Measurements from ENCODE around the gene WDR93. TPM values are rescaled to one million over a fixed set of nuclear protein-coding genes. Genes with fewer than 3 reads are reported as not detected.

WDR93 gene
- total RNA-seq, 1 experiment from 2014 or later: not detected

DNA sequence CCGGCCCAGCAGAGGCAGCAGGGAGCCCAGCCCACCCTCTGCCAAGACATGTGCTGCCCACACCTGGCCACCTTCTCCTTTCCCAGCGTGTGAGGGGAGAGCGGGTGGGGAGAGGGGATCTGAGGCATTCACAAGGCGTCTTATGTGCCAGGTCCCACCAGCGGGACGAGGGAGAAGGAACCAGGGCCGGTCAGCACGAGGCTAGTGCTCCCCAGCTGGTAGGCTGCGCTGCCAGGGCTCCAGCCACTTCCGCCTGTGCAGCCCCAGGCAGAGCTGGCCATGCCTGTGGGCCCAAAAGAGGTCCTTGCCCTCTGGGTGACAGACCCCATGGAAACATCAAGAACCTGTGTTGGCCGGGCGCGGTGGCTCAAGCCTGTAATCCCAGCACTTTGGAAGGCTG lies 54.5 kb downstream of the WDR93 start:
- H3K4me1 ChIP-seq: no peaks in the 10 kb centered on the region
- H3K27me3 ChIP-seq: peaks cover 6% of the 10 kb centered on the region; the same call in 1 of the 2 replicates
- H3K27ac ChIP-seq: no peak overlapping the region
- DNase-seq: no peak
- no peaks in the 10 kb centered on the region for H3K9me3 ChIP-seq (replicated peaks)
- no peaks in the 10 kb centered on the region for H3K36me3 ChIP-seq
- no peak overlapping the region for H3K4me3 ChIP-seq

DNA sequence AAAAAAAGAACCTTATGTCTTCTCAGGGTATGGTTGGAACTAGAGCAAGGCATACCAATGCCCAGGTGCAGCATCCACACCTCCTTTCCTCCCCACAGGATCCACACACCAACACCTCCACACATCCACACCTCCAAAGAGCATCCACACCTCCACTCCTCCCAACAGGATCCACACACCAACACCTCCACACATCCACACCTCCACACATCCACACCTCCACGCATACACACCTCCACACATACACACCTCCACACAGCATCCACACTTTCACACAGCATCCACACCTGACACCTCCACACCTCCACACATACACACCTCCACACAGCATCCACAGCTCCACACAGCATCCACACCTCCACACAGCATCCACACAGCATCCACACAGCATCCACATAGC lies 55.2 kb downstream of the WDR93 start:
- Histone ChIP-seq H3K4me3 (no peak overlapping the region), H3K27me3 (peaks cover 6% of the 10 kb centered on the region; the same call in 1 of the 2 replicates), H3K4me1 (no peaks in the 10 kb centered on the region), H3K27ac (no peak overlapping the region), H3K36me3 (no peaks in the 10 kb centered on the region), H3K9me3 (replicated peaks) (no peaks in the 10 kb centered on the region)
- no peak for DNase-seq

DNA sequence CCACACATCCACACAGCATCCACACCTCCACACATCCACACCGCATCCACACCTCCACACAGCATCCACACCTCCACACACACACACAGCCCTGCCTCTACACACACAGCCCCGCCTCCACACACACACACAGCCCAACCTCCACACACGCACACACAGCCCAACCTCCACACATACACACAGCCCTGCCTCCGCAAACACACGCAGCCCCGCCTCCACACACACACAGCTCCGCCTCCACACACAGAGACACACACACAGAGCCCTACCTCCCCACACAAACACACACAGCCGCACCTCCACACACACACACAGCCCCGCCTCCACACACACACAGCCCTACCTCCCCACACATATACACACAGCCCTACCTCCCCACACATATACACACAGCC lies 55.8 kb downstream of the WDR93 start:
- Histone ChIP-seq H3K9me3 (replicated peaks) (no peaks in the 10 kb centered on the region), H3K4me3 (no peak overlapping the region), H3K36me3 (no peaks in the 10 kb centered on the region), H3K27ac (no peak overlapping the region), H3K4me1 (no peaks in the 10 kb centered on the region), H3K27me3 (peaks cover 6% of the 10 kb centered on the region; the same call in 1 of the 2 replicates)
- no peak for DNase-seq

DNA sequence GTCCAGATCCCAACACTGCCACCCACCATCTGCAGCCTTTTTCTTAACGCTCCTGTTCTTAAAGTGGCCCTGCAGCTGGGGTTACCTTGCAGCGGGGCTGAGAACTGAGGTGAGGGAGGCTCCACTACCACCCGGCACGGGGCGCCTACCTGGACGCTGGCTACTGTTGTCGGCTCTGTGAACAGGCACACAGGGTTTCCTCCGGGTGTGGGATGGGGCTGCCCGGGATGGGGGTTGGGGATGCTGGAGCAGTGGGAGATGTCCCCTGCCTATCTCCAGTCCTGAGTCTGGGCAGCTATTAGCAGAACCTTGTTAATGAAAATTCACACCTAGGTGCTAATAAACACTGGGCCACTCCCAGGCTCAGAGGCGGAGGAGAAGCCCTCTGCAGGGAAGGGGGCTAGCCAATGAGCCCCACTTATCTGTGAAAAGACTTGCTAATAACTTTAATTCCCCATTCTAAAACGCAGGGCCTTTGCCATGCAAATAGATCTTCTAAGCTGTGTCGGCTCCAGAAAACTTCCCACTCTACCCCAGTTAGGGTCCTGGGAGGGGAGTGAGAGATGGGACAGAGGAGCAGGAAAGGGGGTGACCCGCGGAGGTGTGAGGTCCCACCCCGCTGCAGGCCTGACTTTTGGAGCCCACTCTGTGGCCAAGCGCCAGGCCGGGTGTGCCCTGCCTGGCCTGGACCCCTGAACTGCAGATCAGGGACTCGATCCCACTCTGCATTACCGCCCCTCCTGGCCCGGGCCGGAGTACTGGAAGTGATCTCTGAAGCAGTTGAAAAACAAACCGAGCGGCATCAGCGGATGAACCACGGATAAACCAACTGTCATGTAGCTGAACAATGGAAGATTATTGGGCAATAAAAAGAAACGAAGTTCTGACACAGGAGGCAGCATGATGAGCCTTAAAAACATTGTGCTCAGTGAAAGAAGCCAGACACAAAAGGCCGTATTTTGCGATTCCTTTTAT lies 57.4 kb downstream of the WDR93 start:
- Histone ChIP-seq H3K27me3 (peaks cover 12% of the 10 kb centered on the region; the same call in 1 of the 2 replicates), H3K4me1 (no peaks in the 10 kb centered on the region), H3K27ac (no peak overlapping the region), H3K36me3 (no peaks in the 10 kb centered on the region), H3K9me3 (replicated peaks) (no peaks in the 10 kb centered on the region), H3K4me3 (no peak overlapping the region)
- DNase-seq: no peak

DNA sequence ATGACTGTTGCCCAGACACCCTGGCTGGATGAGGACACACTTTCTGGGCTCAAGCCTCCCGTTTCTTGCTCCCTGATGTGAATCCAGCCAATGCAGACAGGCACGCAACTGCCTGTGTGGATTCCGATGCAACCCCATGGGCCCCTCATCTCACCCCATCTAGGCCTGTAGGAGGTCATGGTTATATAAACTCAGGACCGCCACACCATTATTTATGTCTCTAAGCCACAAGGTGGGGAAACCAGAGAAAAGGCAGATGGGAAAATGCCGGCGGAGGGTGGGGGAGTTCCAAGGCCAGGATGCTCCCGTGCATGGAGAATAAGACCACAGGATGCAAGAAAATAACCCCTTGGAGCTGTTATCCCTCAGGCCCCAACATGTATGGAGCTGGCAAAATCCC lies 58.4 kb downstream of the WDR93 start:
- DNase-seq: no peak
- Histone ChIP-seq H3K36me3 (no peaks in the 10 kb centered on the region), H3K27ac (no peak overlapping the region), H3K9me3 (replicated peaks) (no peaks in the 10 kb centered on the region), H3K4me3 (no peak overlapping the region), H3K4me1 (no peaks in the 10 kb centered on the region), H3K27me3 (peaks cover 12% of the 10 kb centered on the region; the same call in 1 of the 2 replicates)

DNA sequence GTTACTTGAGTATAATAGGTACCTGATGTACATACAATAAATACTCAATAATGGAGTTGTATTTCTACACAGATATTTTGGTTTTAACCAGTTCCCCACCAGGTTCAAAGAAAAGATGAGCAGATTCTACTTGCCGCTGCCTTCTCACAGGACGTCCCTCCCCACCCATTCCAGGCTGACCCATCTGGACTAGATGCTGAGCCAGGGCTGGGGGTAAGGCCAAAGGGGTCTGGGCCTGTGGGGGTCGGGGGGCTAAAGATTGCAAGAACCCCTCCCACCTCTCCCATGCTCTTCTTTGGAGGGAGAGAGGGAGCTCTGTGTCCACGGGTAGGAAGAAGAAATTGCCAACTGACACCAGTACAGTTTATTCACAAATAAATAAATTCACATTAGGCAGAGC lies 58.9 kb downstream of the WDR93 start:
- Histone ChIP-seq H3K27ac (no peak overlapping the region), H3K36me3 (no peaks in the 10 kb centered on the region), H3K4me1 (no peaks in the 10 kb centered on the region), H3K9me3 (replicated peaks) (no peaks in the 10 kb centered on the region), H3K27me3 (0 out of 2 replicates have a peak, but pooled peaks cover 10% of the 10 kb centered on the region), H3K4me3 (no peak overlapping the region)
- DNase-seq: no peak

DNA sequence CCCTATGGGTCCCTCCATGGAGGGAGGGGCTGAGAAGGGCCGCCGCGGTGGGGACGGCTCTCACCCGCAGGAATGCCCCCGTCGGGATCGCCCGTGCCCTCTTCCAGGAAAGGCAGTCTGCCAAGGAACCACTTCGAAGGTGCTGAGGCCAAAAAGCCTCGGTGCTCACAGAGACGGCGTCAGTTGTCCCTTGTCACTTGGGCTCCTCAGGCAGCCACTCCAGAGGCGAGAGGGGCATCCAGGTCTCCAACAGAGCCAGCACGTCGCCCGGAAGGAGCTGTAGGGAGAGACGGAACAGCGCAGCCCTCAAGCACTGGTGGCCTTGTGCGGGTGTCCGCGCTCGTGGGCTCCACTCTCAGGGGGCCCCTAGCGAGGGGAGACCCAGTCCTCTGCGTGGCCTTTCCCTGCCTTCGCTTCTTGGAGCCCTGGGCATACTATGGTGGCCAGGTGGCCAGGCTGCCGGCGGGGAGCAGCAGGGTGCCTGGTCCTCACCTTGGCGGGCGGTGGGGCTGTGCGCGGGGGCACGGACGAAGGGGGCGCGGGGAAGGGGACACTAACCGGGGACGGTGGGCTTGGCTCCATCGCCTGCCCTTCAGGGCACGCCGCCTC lies 59.4 kb downstream of the WDR93 start:
- Histone ChIP-seq H3K4me3 (peak overlapping the region; percentile 78; the same call in 1 of the 2 replicates), H3K36me3 (no peaks in the 10 kb centered on the region), H3K9me3 (replicated peaks) (no peaks in the 10 kb centered on the region), H3K27me3 (0 out of 2 replicates have a peak, but pooled peaks cover 6% of the 10 kb centered on the region), H3K27ac (no peak overlapping the region), H3K4me1 (no peaks in the 10 kb centered on the region)
- no peak for DNase-seq

DNA sequence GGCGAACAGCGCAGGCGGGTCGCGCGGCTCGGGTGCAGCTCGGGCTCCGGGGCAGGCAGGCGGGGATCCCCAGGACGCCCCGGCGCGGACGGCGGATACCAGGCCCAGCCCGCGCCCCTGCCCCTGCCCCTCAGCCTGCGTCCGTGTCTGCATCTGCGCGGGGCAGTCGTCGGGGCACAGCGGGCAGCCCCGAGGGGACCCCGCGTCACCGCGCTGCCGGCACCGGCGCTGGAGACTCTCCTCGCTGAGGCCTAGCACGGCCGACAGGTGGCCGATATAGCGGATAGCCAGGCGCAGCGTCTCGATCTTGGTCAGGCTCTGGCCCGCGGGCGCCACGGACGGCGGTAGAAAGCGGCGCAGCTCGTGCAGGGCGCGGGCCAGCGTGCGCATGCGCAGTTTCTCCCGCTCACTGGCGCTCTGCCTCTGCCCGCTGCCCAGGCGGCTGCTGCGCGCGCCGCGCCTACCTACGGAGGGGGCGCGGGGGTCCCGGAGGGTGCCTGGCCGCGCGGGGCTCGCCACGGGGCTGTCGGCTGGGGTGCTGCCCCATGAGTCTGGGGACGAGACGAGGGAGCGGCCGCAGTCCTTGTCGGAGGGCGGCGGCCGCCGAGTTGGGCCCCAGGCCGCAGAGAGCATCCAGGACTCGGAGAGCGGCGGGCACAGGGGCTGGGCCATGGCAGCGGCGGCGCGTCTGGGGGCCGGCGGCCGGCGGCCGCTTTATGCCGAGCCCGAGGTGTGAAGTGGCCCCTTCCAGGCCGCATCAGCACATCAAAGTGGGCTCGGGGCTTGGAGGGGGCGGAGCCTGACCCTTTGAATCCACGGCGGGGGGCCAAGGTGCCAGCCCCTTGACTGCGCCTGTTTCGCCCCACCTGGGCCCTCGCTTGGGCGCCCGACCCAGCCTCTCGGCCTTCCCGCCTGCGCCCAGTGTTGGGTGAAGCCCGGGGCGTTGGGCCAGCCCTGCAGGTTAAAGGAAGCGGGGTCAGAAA lies 60.2 kb downstream of the WDR93 start, which contains the start of gene MESP1:
Gene MESP1 (minus strand): TSS at position 690 of the 983 bp plus-strand sequence. CDS start 18 bp downstream, at position 672.
- Histone ChIP-seq H3K4me1 (no peaks in the 10 kb centered on the region), H3K27ac (no peak within 1 kb of the TSS; the same call in 1 of the 2 replicates), H3K9me3 (replicated peaks) (no peaks in the 10 kb centered on the region), H3K4me3 (peak within 1 kb of the TSS; percentile 78), H3K36me3 (no peaks in the 10 kb centered on the region), H3K27me3 (0 out of 2 replicates have a peak, but pooled peaks cover 6% of the 10 kb centered on the region)
- peak; percentile 91 to 93 for DNase-seq

DNA sequence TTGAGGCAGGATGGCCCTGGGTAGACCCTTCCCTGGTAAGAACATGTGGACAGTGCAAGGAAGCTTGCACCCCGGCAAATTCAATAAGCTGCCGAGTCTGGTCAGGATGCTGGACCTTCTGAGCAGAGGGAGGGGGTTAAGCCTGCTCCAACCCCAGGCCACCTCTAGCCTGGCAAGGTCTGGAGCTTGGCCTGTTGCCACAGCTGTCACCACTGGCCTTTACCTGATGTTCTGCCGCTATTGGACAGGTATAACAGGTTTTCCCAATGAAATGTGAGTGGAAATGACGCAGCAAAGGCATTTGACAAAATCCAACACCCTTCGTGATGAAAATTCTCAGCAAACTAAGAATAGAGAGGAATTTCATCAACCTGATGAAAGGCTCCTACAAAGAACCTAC lies 61.1 kb downstream of the WDR93 start:
- no peak overlapping the region for H3K27ac ChIP-seq
- H3K4me3 ChIP-seq: no peak overlapping the region
- H3K4me1 ChIP-seq: no peaks in the 10 kb centered on the region
- 0 out of 2 replicates have a peak, but pooled peaks cover 6% of the 10 kb centered on the region for H3K27me3 ChIP-seq
- no peak for DNase-seq
- no peaks in the 10 kb centered on the region for H3K36me3 ChIP-seq
- H3K9me3 ChIP-seq (replicated peaks): no peaks in the 10 kb centered on the region

DNA sequence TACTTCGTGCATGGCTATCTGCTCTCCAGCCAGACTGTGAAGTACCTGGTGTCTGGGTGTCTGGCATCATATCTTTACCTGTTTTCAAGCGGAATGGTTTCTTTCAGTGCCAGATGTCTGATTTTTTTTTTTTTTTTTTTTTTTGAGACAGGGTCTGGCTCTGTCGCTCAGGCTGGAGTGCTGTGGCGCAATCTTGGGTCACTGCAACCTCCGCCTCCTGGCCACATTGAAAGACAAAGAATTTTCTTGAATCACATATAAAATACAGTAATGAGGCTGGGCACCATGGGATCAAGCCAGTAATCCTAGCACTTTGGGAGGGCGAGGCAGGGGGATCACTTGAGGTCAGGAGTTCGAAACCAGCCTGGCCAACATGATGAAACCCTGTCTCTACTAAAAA lies 63.2 kb downstream of the WDR93 start:
- no peak overlapping the region for H3K4me3 ChIP-seq
- H3K36me3 ChIP-seq: no peaks in the 10 kb centered on the region
- H3K9me3 ChIP-seq (replicated peaks): no peaks in the 10 kb centered on the region
- no peak overlapping the region for H3K27ac ChIP-seq
- H3K4me1 ChIP-seq: no peaks in the 10 kb centered on the region
- H3K27me3 ChIP-seq: 0 out of 2 replicates have a peak, but pooled peaks cover 6% of the 10 kb centered on the region
- DNase-seq: no peak

DNA sequence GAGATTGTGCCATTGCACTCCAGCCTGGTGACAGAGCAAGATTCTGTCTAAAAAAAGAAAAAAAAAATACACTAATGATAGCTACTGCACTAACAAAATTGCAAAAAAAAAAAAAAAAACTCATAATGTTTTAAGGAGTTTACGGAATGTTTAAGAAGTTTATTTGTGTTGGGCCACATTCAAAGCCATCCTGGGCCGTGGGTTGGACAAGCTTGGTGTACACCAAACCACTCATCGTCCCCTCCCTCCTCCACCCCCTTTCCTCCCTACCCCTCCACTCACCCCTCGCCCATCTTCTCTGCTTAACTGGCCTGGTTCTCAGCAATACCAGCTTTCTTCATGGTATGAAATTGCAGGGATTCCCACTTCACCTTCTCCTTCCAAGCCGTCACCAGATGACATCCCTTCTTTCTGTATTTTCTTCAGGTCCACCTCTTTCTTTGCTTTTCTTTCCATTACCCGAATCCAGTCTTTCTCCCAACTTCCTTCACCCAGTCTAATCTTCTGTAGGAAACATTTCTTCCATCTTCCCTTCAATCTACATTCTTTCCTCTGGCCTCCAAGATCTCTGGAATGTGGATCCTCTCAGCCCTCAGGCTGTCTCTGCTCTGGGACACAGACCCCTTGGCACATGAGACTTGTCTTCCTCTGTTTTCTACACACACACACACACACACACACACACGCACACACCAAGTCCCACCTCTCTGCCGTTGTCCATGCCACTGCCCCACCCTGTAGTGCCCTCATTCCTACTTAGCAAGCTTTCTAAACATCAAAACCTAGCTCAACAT lies 63.9 kb downstream of the WDR93 start:
- no peaks in the 10 kb centered on the region for H3K36me3 ChIP-seq
- H3K4me1 ChIP-seq: no peaks in the 10 kb centered on the region
- no peak overlapping the region for H3K4me3 ChIP-seq
- DNase-seq: no peak
- H3K27me3 ChIP-seq: 0 out of 2 replicates have a peak, but pooled peaks cover 8% of the 10 kb centered on the region
- no peaks in the 10 kb centered on the region for H3K9me3 ChIP-seq (replicated peaks)
- H3K27ac ChIP-seq: no peak overlapping the region

DNA sequence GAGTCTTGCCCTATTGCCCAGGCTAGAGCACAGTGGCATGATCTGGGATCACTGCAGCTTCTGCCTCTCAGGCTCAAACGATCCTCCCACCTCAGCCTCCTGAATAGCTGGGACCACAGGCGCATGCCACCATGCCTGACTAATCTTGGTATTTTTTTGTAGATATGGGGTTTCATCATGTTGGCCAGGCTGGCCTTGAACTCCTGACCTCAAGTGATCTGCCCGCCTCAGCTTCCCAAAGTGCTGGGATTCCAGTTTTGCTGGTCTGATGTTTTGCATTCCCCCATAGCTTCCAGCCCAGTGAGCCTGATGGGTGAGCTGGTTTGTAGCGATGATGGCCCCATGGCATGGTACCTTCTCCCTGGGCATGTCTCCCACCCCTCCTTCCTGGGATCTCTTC lies 65.1 kb downstream of the WDR93 start:
- H3K36me3 ChIP-seq: no peaks in the 10 kb centered on the region
- no peak overlapping the region for H3K27ac ChIP-seq
- no peak overlapping the region for H3K4me3 ChIP-seq
- 0 out of 2 replicates have a peak, but pooled peaks cover 9% of the 10 kb centered on the region for H3K27me3 ChIP-seq
- no peak for DNase-seq
- no peaks in the 10 kb centered on the region for H3K4me1 ChIP-seq
- H3K9me3 ChIP-seq (replicated peaks): no peaks in the 10 kb centered on the region

DNA sequence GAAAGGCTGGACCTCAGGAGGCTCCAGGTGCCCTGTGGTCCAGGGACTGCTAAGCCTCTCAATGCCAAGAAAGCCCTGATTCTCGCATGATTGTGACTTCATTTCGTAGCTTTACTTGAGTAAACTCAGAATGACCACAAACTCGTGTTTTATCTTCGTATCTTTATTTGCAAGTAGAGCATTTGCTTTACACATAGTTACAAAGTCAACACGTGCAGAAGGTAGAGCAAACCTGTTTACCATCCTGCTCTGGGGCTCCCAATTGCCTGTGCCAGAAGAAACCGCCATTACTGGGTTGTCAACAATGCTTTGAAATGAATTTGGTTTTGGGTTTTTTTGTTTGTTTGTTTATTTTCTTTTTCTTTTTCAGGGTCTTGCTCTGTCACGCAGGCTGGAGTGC lies 66.3 kb downstream of the WDR93 start:
- H3K36me3 ChIP-seq: no peaks in the 10 kb centered on the region
- DNase-seq: no peak
- no peak overlapping the region for H3K27ac ChIP-seq
- H3K4me1 ChIP-seq: no peaks in the 10 kb centered on the region
- 0 out of 2 replicates have a peak, but pooled peaks cover 4% of the 10 kb centered on the region for H3K27me3 ChIP-seq
- H3K9me3 ChIP-seq (replicated peaks): no peaks in the 10 kb centered on the region
- H3K4me3 ChIP-seq: no peak overlapping the region

Data from SJCRH30 (cell line).